Ovary (tissue), 9 donors: Measurements from ENCODE around the gene CYP4F11. TPM values are rescaled to one million over a fixed set of nuclear protein-coding genes. Genes with fewer than 3 reads are reported as not detected.

Experiments used
- DNase-seq, 5 donors: peaks; one replicate each; pipeline ENCODE4 v3.0.0-alpha.2; 2019 to 2020
- H3K27ac ChIP-seq, 2 donors: fragments of 200-600 bp; one replicate each; pipeline versions ENCODE4 v1.5.1 to v1.8.0; 2019 to 2022
- H3K27me3 ChIP-seq: fragments of 200-600 bp; one replicate; pipeline ENCODE4 v1.8.0; 2022
- H3K36me3 ChIP-seq: fragments of 200-600 bp; sonication (generic); one replicate; pipeline ENCODE4 v1.5.1; 2019
- H3K4me1 ChIP-seq: one replicate; pipeline ENCODE4 v1.8.1; 2013; ENCODE audit warnings: mild to moderate bottlenecking, moderate library complexity; ENCODE audit not compliant: insufficient read depth
- H3K4me3 ChIP-seq: fragments of 200-600 bp; sonication (generic); one replicate; pipeline ENCODE4 v1.5.1; 2017
- H3K9me3 ChIP-seq, 2 donors: fragments of 200-600 bp in 1 of 2; sonication (generic) in 1 of 2; one replicate each; pipeline versions ENCODE4 v1.5.1 to v1.8.1; 2013 to 2019; ENCODE audit warnings: mild to moderate bottlenecking in 1 of 2, moderate library complexity in 1 of 2
- EP300 ChIP-seq: sonication (generic); formaldehyde crosslinking; IDR thresholded peaks from one replicate; pipeline ENCODE4 v1.6.1; 2017; ENCODE audit warnings: antibody characterized with exemption
- POLR2A ChIP-seq: fragments of 450-650 bp; IDR thresholded peaks from one replicate; pipeline ENCODE4 v1.6.1; 2017; ENCODE audit warnings: antibody characterized with exemption, mild to moderate bottlenecking, moderate library complexity
- WGBS, 3 donors: extraction: QIAGEN DNeasy Blood & Tissue Kit in 1 of 3; methylation state at CpG; one replicate each; pipeline versions ENCODE4 v1.1.5 to v1.1.7; 2013 to 2017; 5-methylcytosine and 5-hydroxymethylcytosine counted together
- intact Hi-C, 4 donors: fragments of 100-400 bp; cut with DNase I; formaldehyde crosslinking; loops; one replicate each; pipeline versions ENCODE4 v1.11.0 to v1.15.1; 2022 to 2023
- polyA plus RNA-seq, 2 donors: library from polyadenylated mRNA; stranded (reverse); fragments of 200-250 nt in 1 of 2; fragments of 350-450 nt in 1 of 2; fragmentation: Illumina TruSeq in 1 of 2; extraction: RNeasy Lipid Tissue Mini Kit (QIAGEN cat#74804) in 1 of 2; gene quantifications; one replicate each; pipeline ENCODE4 v1.2.3, GENCODE V29; 2013 to 2014
- total RNA-seq, 7 donors: library from RNA; depleted of rRNA in 2 of 7; stranded (reverse); fragments of >200 nt in 2 of 7; fragmentation: NEBNext Ultra II Directional in 3 of 7; extraction: Animal tissue kit (Norgen Biotek cat#: 25700) in 3 of 7; gene quantifications; one replicate each; pipeline versions ENCODE4 v1.1.0 to v1.2.4, GENCODE V29; 2016 to 2023
- TF ChIP-seq, protein P1 (sequence below), 3 donors: fragments of 450-650 bp in 2 of 3; fragments of 200-600 bp in 1 of 3; IDR thresholded peaks; one replicate each; pipeline versions ENCODE4 v1.5.1 to v1.8.0; 2016 to 2022; ENCODE audit warnings: antibody characterized with exemption in 3 of 3, mild to moderate bottlenecking in 1 of 3
- donor health status: DM: no; HTN: no; CAD: no; lungs with moderate emphysema.
- donor health status: DM: no; HTN: no; CAD: no.
- donor health status: Bipolar disorder and iron deficiency.
- donor health status: DM: yes; HTN: yes; CAD: no.
- donor health status: DM: no; HTN: no; CAD: no.
- donor health status: DM: yes; HTN: yes; CAD: no.

The CYP4F11 gene
- total and polyA plus RNA-seq, 9 donors = 0.13 to 1.3 (median 0.26) TPM; not detected in 1

- intact Hi-C loops = no loop called here
- 75 to 81% (median 80%) methylated on average over 6 of the region's 6 CpGs for WGBS, 3 donors
- TF ChIP-seq POLR2A = no peak
- TF ChIP-seq, protein P1, sequence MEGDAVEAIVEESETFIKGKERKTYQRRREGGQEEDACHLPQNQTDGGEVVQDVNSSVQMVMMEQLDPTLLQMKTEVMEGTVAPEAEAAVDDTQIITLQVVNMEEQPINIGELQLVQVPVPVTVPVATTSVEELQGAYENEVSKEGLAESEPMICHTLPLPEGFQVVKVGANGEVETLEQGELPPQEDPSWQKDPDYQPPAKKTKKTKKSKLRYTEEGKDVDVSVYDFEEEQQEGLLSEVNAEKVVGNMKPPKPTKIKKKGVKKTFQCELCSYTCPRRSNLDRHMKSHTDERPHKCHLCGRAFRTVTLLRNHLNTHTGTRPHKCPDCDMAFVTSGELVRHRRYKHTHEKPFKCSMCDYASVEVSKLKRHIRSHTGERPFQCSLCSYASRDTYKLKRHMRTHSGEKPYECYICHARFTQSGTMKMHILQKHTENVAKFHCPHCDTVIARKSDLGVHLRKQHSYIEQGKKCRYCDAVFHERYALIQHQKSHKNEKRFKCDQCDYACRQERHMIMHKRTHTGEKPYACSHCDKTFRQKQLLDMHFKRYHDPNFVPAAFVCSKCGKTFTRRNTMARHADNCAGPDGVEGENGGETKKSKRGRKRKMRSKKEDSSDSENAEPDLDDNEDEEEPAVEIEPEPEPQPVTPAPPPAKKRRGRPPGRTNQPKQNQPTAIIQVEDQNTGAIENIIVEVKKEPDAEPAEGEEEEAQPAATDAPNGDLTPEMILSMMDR (IDR thresholded peaks at IDR 0.05) = no peak
- no peak for DNase-seq
- Histone ChIP-seq H3K27ac (no peak overlapping the region), H3K36me3 (no peaks in the 10 kb centered on the region), H3K4me1 (no peaks in the 10 kb centered on the region), H3K4me3 (no peak overlapping the region), H3K9me3 (no peaks in the 10 kb centered on the region), H3K27me3 (no peaks in the 10 kb centered on the region)
Observed at GRCh38 chr19:15954820-15955219, 20.5 kb upstream of the CYP4F11 start.

DNA sequence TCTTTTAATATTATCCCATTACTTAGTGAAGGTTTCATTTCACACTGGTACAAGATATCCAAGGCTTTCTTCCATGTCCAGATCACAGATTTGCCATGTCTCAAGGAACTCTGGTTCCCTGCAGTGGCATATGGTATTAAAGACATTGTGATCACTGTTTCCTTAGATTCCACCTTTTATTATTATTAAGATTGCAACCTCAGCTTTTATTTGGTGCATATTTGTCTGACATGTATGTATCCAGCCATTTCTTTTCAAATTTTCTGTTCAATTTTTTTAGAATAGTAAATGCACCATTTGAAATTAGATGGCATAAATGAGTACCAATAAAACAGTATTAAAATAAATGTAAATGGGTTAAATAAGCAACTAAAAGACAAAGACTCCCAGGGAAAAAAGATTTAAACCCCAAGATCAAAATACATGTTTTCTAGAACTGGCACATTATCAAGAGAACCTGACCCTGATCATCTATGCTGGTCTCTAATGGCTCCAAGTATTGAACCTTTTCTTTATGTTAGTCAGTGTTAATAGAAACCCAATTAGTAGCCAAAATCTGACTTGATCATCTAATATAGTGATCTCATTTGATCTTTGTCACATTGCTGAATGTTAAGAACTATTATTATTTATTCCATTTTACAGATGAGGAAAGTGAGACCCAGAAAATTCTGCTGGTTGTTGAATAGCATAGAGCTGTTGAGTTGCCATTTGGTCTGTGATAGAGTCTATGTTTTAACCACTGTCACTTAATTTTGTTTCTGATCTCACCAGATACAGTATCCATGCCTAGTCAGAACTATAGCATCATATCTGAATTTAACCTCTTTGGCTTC lies 14.1 kb upstream of the CYP4F11 start, which contains the start of gene OR10H4:
TSS of gene OR10H4 (plus strand) at position 786 of the 836 bp plus-strand sequence. CDS start at position 786, 0 bp downstream.
- Histone ChIP-seq H3K27ac (no peak within 1 kb of the TSS), H3K9me3 (peaks cover 0 to 5% of the 10 kb centered on the region in 2 donors), H3K36me3 (no peaks in the 10 kb centered on the region), H3K4me3 (no peak within 1 kb of the TSS), H3K4me1 (no peaks in the 10 kb centered on the region), H3K27me3 (no peaks in the 10 kb centered on the region)
- intact Hi-C loops = no loop called here
- DNase-seq = no peak
- TF ChIP-seq POLR2A = no peak
- no peak for TF ChIP-seq EP300
- TF ChIP-seq, protein P1 (IDR thresholded peaks at IDR 0.05) = no peak

- Histone ChIP-seq H3K27me3 (no peaks in the 10 kb centered on the region), H3K36me3 (no peaks in the 10 kb centered on the region), H3K9me3 (peaks cover 0 to 5% of the 10 kb centered on the region in 2 donors), H3K4me1 (no peaks in the 10 kb centered on the region), H3K4me3 (no peak overlapping the region), H3K27ac (no peak overlapping the region)
- intact Hi-C loops = no loop called here
- 36 to 51% (median 43%) methylated on average over 4 of the region's 4 CpGs for WGBS, 3 donors
- TF ChIP-seq EP300 (no peak), POLR2A (no peak)
- DNase-seq = no peak
Observed at GRCh38 chr19:15945301-15945700, 11.0 kb upstream of the CYP4F11 start.

DNA sequence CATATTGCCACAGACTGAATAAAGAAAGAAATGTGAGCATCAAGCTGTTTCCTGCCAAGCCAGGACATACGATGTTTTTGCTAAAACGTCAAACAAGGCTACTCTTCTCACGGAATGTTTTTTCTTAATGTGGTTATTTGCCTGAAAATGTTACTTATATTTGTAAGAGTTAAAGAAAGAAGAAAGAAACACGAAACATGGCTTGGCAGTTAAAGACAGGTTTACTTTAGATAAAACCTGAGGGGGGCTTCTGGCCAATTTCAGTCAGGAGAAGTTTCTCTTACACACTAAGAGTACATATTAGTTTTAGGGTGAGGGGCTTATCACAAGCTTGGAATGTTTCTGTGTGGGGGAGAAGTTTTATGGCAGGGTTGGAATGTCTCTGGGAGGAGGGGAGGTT lies 10.1 kb upstream of the CYP4F11 start:
- Histone ChIP-seq H3K27me3 (no peaks in the 10 kb centered on the region), H3K9me3 (peaks cover 0 to 5% of the 10 kb centered on the region in 2 donors), H3K4me1 (no peaks in the 10 kb centered on the region), H3K27ac (no peak overlapping the region), H3K36me3 (no peaks in the 10 kb centered on the region), H3K4me3 (no peak overlapping the region)
- WGBS, 3 donors = 36 to 51% (median 42%) methylated on average over 4 of the region's 4 CpGs
- TF ChIP-seq, protein P1 (IDR thresholded peaks at IDR 0.05) = no peak
- TF ChIP-seq POLR2A (no peak), EP300 (no peak)
- intact Hi-C loops = no loop called here
- DNase-seq = no peak

DNA sequence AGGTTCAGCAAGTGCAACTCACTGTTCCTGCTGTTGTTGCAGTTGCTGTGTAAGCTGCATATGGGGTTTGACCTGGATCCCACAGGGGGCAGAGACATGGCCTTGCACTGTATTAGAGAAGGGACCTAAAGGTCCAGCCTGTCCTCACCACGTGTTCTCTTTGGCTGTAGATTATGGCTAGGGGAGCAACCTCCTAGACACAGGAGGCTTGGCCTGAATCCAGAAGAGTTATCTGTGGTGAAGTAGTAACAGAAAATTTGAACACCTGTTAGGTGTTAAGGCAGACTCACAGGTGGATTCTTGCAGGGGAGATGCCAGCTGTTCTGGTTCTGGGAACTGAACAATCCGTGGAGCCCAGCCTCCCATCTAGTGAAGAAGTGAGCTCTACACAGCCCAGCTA lies 3.4 kb upstream of the CYP4F11 start:
- Histone ChIP-seq H3K4me1 (no peaks in the 10 kb centered on the region), H3K36me3 (no peaks in the 10 kb centered on the region), H3K4me3 (no peak overlapping the region), H3K9me3 (no peaks in the 10 kb centered on the region), H3K27me3 (no peaks in the 10 kb centered on the region), H3K27ac (no peak overlapping the region)
- no peak for TF ChIP-seq EP300
- no peak for TF ChIP-seq POLR2A
- TF ChIP-seq, protein P1 (IDR thresholded peaks at IDR 0.05) = no peak
- intact Hi-C loops = no loop called here
- WGBS, 3 donors = 22 to 61% (median 31%) methylated on average over 2 of the region's 2 CpGs
- no peak for DNase-seq
